HG02885 (cell line): ENCODE measurements around the gene TRPM3.

ENCODE experiments used
- ATAC-seq: cut with Tn5 transposase; IDR thresholded peaks from one replicate; pipeline ENCODE4 v1.9.1; 2021; ENCODE audit warnings: mild to moderate bottlenecking; ENCODE audit not compliant: unreplicated experiment, poor library complexity

TRPM3 gene

DNA sequence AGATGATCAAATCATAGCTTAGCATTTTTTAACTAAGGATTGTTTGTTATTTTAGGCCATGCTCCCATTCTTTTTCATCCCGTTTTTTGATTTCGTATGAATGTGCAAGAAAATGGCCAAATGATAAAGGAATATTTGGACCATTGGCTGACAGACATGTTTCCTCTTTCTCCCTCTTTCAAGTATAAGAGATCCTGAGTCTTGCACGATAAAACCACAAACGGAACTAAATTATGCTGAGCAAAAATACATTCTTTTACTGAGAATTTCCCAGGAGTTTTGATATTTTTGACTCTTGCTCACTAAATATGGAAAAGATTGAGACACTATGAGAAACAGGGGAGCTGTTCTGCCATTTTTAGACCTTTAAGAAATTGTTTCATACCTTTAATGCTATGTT is 616.6 kb downstream of the TRPM3 start:
- no peak for ATAC-seq

DNA sequence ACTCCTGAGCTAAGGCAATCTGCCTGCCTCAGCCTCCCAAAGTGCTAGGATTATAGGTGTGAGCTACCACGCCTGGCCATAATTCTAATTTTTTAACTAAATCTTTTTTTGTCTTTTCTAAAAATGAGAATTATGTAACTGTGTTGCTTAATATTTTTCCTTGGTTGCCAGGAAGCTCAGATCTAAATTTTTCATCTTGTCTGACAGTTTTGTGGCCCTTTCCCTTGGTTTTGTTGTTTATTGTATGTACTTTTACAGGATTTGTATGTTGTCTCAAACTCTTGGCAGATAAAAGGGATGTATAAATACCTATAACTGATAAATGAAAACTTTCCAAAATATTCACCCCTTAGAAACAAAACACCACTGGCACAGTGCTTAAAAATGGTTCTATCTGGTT is 618.7 kb downstream of the TRPM3 start:
- no peak for ATAC-seq

DNA sequence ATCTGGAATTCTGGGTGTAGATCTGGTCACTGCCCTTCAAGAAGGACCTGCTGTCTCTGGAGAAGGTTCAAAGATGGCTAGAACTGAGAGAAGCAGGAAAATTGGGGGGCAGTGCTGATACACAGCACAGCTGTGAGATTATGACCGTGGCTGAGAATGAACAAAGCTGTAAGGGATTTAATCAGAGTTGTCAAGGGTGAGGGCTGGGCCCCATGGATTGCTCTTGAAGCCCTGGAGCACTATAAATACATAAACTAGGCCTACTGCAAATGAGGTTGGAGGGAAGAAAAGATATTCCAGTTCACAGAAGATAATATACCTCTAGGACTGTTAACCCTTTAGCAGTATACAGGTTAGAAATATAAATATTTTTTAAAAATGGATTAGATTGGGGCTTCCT is 620.6 kb downstream of the TRPM3 start:
- ATAC-seq: no peak

GRCh38 chr9:70499621-70500020 is 621.8 kb downstream of the TRPM3 start:
- no peak for ATAC-seq

- ATAC-seq: no peak
Observed at GRCh38 chr9:70498866-70499265, 622.6 kb downstream of the TRPM3 start.

- no peak for ATAC-seq
Observed at GRCh38 chr9:70496244-70496643, 625.2 kb downstream of the TRPM3 start.

DNA sequence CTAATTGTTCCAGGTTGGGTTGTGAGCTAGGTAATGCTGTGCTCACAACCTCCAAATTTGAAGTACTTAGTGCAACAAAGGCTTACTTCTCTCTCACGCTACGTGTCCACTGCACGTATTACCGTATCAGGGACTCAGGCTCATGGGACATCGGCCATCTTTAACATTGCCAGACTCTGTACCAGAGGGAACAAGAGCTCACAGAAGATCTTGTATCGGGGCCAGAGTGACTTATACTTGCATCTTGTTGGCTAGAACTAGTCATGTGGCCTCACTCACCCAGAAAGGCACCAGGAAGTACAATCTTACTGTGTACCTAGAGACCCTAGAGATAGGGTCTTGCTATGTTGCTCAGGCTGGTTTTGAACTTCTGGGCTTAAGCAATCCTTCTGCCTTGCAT is 625.9 kb downstream of the TRPM3 start:
- ATAC-seq: no peak

GRCh38 chr9:70494221-70494620 is 627.2 kb downstream of the TRPM3 start:
- no peak for ATAC-seq

DNA sequence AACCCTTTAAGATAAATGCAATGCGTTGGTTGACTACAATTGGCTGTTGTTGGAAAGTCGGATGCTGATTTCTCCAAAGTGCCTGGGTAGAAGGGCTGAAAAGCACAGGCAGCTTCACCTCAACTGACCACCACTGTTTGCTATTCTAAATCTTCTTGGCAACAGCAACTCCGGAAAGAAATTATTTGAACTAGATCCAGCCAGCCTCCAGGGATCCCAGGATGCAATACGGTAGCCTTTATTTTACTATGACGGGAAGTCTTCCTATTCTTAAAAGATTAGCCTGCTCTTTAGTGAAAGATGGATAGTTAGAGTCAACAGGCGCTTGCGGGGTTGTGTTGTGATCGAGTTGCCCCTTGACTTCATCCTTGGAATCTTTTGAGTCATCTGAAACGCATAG is 628.4 kb downstream of the TRPM3 start:
- ATAC-seq: no peak

DNA sequence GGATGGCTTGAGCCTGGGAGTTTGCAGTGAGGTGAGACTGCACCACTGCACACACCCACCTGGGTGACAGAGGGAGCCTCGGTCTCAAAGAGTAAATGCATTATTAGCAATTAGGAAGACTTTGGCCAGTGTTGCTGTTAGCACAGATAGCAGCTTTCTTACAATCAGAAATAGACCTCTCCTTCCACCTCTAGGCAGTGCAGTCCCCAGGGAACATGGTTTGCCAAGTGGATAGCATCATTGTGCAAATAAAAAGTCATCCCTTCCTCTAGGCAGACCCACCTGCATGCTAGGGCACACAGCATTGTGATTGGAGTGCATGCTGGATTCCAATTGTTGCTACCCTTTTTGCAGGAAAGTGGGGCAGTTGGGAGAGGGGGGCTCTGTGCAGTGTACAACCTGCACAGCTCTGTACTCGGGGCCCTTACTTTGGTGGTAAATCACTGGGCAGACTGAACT is 629.1 kb downstream of the TRPM3 start:
- ATAC-seq: no peak

GRCh38 chr9:70491426-70492318 is 629.7 kb downstream of the TRPM3 start:
- ATAC-seq: no peak

- ATAC-seq: no peak
Observed at GRCh38 chr9:70490478-70490877, 630.9 kb downstream of the TRPM3 start.

- ATAC-seq: no peak
Observed at GRCh38 chr9:70488793-70489105, 632.7 kb downstream of the TRPM3 start.

- ATAC-seq: no peak
Observed at GRCh38 chr9:70488098-70488792, 633.2 kb downstream of the TRPM3 start.

GRCh38 chr9:70486127-70486526 is 635.3 kb downstream of the TRPM3 start:
- no peak for ATAC-seq

- no peak for ATAC-seq
Observed at GRCh38 chr9:70485273-70485858, 636.1 kb downstream of the TRPM3 start.

- ATAC-seq: peak; percentile 90
Observed at GRCh38 chr9:70484232-70485130, 636.9 kb downstream of the TRPM3 start.

GRCh38 chr9:70481471-70481870 is 640.0 kb downstream of the TRPM3 start:
- no peak for ATAC-seq

GRCh38 chr9:70480405-70480980 is 640.9 kb downstream of the TRPM3 start:
- no peak for ATAC-seq

GRCh38 chr9:70479880-70480291 is 641.5 kb downstream of the TRPM3 start:
- ATAC-seq: no peak
